NCI-H524 treated with DMSO at 0.1 percent for 48 hours (cell line): Measurements from ENCODE around the gene NTRK2.

Source experiments
- DNase-seq: peaks from one replicate; lab custom pipeline; 2025; lab: John Stamatoyannopoulos, UW

NTRK2 gene

DNA sequence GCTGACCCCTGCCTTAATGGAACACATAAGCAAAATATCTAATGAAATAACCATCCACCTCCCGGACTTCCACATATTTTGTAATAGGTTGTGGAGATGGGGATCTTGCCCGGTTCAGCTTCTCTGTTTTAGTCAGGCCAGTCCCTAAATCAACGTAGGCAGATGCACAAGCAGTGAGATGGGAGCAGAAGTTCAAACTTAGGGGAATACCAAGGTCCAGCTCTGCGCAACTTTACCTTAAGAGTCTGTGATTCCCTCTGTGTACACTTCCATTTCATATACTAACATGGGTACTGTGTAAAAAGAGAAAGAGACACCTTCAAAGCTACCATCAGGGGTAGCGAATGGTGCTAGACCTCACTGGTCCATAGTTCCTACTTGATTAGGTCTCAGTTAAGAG, 110.9 kb downstream of the NTRK2 start:
- no peak for DNase-seq

DNA sequence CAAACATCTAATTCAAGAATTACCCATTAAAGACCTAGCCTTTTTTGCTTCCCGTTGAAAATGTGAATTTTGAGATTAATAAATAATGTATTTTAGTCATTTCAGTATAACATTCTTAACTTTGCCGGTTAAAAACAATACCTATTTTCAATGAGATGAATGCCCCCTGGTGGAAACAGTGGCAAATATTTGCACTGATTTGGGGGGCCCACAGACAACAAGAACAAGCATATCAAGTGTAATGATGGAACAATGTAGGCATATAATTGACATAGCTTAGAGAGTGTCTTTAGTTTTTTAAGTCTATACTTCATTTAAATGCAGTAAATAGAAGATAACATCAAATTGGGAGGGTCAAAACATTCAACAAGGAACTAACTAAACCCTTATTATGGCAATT, 111.9 kb downstream of the NTRK2 start:
- no peak for DNase-seq

DNA sequence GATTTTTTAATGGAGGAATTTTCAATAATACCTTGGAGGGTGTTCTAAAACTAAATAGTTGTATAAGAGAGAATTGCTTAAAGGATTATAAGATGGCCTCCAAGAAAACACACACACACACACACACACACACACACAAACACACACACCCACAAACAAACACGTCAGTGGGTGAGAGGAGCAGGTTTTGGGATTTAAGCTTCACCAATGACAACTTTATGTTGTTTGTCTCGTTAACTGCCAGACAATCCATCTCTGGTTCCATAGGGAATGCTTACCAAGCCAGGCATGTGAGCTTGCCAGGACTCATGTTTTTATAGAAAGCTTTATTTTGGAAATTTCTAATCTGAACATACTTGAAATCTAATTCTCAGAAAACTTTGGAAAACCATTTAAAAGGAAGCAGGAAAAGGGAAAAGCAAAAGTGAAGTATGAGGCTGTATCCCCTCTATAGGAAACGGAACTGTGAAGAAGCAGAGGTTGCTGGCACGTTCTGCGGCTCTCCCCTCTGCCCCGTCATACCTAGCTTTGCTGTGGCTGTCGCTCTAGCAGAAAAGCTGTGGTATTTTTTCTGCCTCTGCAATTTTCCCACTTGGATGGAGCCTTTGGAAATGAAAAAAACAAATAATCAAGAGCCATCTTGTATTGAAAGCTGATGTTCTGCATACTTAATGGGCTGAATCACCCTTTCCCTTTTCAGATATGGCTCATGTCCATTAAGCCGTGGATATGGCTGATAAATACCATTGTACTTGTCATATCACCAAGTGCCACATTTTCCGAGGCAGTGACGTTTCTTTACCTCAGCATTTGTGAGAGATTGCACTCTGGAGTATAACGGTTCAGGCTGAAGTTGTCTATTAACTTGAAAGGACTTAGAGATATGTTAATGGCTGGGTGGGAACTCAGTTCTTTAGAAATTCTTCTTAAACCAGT, 112.7 kb downstream of the NTRK2 start:
- no peak for DNase-seq

GRCh38 chr9:84785792-84786547, 116.4 kb downstream of the NTRK2 start:
- DNase-seq, result no peak

DNA sequence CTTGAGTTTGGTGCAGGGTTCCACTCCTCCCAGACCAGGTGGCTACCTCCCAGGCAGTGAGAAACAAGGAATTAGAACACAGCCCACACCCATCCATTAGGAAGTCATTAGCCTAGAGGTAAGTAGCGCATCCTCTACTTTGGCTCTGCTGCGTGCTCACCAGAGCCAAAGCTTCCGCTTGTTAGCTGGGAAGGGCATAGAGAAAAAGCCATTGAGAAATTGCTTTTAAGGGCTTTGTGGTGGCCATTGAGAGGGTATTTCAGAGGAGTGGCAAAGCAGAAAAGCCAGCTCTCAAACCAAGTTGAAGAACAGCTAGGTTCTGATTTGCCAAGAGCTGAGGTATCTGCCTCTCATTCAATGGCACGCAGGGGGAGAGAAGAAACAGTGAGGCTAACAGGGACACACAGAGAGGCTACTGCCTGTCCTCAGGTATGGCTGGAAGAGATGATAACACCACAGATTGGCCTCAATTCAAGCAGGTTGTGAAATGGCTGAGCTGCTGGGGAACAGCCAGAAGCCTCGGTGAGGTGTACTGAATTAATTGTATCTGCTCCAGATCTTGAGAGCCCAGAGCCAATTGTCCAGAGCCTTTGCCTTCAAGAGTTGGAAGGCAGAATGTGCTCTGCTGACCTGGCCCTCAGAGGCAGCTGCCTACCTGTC, 119.4 kb downstream of the NTRK2 start:
- no peak for DNase-seq

DNA sequence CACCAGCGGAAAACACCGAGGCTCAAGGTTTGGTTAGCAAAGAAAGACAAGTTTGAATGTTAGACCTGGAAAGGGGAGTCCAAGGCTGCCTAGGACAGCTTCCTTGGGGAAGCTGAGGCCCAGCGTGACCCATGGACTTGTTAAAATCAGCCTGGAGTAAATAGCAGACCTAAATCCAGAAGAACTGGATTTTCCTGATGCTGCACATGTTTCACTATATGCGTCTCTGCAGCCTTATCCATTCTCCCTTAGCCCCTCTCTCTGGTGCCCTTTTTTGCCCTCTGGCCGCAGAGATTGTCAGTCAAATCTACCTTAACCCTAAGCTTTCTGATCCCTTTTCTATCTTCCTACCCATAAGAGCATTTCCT, 119.9 kb downstream of the NTRK2 start:
- DNase-seq, result no peak

DNA sequence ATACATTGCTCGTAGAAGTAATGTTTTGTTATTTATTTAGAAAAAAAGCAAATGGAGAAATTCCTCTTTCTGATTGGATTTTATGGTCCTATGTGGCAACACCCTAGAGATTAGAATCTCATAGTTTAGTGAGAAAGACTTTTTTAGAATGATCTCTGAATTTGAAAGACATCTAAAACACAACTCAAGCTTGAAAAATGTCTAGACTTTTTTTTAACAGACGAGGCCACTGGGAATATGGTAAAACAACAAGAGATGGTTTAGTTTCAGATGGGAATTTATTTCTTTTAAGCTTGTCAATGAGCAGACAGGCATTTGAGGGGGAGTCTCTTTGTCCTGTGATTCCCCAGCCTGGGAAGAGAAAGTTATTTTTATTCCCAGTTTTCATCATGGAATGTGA, 122.1 kb downstream of the NTRK2 start:
- no peak for DNase-seq

- DNase-seq, result no peak
These were observed 123.7 kb downstream of the NTRK2 start for GRCh38 chr9:84793251-84793650.

DNA sequence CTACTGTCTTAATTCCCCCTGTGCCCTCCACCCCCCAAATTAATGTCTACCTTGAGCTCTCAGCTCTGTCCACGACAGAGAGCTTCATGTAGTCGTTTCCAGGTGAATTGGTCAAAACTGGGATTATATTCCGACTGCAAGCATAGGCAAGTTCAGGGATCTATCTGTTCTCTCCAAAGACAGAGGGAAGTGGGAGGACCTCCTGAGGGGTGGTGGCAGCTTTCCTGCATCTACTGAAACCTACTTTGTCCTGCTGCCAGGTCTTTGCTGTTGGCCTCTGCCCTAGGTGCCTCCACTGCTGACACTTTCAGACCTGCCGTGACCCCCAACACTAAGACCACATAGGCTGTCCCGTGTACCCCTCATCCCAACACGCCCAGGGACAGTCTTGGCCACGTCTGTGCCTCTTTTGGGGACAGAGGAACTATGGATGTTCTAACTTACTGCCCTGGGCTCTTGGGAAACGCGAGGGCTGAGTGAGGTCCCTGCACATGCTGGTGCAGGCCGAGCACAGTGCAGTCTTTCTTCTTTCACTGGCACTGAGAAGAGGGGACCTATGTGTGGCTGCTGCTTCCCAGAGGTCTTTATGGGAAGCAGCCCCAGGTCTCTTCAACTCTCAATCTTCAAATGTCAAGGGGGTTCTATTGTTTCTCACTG, 125.6 kb downstream of the NTRK2 start:
- DNase-seq, result no peak

DNA sequence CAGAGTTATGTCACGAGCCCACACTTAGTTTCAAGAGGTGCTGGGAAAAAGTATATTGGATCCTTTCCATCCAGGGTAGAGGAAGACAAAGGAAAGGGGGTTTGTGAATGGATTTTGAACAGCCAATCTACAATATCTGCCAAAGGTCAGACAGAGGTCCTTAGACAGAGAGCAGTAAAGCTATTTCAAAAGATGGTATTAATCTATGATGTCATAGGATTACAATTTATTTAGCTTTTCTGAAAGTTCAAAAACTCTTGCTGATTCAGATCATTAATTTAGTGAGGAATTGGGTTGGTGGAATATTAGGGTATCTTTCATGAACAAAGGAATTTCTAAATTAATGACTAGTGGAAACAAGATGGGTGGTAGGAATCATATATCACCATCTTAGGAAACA, 126.9 kb downstream of the NTRK2 start:
- no peak for DNase-seq

DNA sequence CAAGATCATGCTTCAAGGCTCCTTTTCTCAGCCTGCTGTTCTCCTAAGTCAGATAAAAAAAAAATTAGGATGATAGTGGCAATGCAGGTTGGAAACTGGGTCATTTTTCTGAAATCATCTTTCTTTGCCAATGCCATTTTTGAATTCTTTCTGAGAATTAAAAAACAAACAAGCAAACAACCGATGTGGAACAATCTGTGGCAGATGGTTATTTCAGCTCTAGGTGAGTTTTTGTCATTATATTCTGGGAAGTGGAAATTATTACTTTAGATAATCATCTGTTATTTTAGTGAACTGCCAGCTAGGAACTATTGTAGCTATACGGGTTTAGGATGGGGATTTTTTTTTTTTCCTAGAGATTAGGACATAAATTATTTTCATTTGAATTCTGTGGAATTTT, 129.7 kb downstream of the NTRK2 start:
- DNase-seq, result no peak

DNA sequence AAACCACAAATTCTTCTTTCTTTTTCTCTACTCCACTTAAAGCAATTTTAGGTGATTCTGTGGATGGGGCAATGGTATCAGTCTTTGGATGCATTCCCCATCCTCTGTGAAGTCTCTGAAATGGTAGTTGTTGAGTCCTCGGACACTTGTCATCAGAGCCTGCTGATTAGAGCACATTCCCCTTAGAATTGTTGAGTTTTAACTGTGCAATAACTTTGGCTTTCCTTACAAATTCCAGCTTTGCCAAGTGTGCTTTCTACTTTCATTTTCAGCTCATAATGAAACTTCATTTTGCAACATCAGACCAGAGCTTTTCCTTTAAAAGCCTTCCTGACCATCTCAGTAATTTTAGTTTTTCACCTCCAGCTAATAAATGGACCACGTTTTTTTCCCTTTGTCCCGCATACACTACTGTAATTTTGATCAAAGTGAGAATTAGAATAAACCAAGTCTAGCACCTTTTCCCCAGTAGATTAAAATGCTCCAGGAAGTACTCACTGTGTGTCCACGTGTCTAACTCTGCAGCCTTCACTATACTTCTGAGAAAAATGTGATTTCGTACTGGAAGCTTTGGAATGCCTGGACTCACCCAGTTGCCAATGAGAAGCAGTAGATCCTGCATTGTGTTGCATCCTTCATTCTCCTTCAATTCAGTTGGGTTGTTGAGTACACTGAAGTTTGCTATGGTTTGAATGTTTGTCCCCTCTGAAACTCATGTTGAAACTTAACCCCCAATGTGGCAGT, 135.6 kb downstream of the NTRK2 start:
- DNase-seq, result no peak

- no peak for DNase-seq
These were observed 137.9 kb downstream of the NTRK2 start for GRCh38 chr9:84807431-84807830.

DNA sequence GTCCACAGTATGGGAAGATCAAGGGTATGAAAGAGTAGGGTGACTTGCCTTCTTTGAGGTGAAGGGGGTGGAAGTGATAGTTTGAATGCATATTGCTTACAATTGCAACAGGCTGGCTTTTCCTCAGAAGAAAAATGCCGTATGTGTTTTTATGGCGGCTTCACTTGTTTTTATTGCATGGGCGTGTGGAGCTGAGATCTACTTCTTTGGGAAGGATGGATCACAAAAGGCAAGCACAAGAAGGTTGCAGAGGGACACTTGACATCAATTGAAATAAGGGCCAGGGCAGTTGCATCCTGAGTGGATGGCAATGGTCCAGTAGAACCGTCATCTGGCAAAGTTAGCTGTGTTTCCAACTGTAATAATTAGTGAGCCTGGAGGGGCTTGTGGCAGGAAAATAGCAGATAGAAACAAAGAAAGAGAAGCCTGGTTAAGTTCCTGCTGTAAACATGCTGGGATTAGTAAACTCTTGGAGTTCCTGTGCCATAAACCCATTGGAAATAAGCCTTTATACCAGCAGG, 138.4 kb downstream of the NTRK2 start:
- DNase-seq, result no peak

DNA sequence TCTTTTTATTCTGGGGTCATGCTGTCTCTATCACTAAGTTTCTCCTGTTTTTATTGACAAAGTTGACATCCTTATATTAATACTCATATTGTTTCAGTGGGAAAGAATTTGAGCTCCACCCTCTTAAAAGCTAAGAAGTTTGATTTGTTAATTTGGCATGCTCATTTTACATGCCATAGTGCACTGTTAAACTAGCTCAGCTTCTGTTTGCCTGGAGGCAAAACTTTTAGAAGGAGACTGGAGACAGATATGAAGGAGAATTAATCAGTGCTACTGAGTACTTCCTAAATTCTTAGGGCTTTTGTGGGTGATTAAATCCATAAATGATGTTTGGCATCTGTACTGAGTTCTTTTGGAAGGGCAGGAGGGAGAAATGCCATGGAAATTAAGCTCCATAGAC, 138.9 kb downstream of the NTRK2 start:
- no peak for DNase-seq

DNA sequence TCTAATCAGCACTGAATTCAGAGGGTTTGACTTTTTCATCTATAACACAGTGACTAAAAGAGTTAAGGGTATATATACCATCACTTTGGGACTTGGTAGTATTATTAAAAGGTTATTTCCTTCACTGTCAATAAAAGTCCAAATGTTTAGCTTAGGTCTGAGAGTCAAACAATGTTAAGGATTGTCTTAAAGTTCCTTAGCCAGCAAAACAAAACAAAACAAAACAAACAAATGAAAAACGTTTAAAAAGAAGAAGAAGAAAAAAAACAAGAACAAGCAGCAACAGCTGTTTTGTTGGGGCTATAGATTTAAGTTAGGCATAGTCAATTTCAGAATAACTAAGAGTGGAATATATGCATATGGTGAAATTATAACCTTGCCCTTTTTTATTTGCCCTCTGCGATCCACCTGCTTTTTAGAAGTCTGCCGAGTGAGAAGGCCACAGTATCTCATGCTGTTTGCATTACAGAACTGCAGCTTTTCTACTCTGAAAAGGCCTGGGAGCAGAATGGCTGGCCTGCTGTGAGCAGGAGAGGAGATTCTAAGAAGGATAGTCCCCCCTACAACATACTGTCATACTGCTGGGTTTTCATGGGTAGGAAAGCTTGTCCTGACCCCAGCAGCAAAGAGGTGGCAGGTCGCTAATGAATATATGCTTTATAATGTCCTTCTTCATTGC, 141.7 kb downstream of the NTRK2 start:
- DNase-seq, result no peak

DNA sequence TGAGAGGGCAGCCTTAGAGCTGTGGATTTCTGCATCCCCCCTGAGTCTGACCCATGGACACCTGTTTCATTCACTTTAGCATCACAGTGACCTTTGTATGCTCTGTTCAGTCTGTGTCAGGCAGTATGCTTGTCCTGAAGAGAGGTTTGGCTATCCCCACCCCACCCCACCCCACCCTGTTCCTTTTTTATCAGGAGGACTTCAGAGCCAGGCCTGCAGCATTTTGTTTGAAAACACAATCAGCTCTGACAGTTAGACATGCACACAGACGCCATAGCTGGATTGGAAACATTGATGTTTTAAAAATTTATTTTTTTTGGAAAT, 142.2 kb downstream of the NTRK2 start:
- DNase-seq, result no peak

DNA sequence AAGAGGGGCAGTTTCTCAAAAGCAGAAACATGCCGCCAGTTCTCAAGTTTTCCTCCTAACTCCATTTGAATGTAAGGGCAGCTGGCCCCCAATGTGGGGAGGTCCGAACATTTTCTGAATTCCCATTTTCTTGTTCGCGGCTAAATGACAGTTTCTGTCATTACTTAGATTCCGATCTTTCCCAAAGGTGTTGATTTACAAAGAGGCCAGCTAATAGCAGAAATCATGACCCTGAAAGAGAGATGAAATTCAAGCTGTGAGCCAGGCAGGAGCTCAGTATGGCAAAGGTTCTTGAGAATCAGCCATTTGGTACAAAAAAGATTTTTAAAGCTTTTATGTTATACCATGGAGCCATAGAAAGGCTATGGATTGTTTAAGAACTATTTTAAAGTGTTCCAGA, 142.8 kb downstream of the NTRK2 start:
- no peak for DNase-seq

- DNase-seq, result no peak
These were observed 143.3 kb downstream of the NTRK2 start for GRCh38 chr9:84812847-84813246.

DNA sequence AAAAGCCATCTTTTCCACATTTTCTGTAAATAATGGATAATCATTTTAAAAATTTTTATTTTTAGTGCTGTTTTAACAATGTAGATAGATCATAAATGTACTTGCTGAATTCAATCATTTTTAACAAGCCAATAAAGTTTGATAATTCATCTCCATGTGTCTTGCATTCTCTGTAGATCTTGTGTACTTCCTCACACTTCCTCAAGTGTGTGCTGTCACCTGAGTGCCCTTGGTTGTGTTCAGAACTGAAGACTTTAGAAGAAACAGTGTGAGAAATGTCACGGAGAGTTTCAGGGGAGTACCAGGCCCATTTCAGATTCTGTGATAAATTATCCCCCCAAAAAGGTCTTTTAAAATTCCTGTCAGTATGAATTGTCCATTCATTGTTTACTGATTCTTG, 146.0 kb downstream of the NTRK2 start:
- DNase-seq, result no peak

DNA sequence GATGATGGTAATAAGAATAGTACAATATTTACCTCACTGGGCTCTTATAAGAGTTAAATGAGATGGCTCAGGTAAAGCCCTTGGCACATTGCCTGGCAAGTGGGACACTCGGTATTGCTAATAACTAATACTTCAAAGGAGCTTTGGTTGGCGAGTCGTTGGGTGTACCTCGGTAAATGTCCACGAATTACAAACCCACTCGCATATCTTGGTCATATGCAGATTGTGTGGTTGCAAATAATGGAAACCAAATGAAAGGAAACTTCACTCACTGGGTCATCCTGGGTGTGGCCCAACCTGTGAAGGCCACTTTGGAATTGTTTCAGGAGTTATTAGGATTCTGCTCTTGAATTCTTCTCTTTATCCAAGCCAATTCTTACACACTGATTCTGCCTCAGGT, 147.5 kb downstream of the NTRK2 start:
- no peak for DNase-seq
